Measurements from ENCODE around the gene FURIN. TPM values are rescaled to one million over a fixed set of nuclear protein-coding genes. Genes with fewer than 3 reads are reported as not detected.

Gene FURIN
- total and polyA plus RNA-seq, 9 of the 15 experiments (the other 6 are each of a cell fraction or from before 2014, with no cell fraction given) = 0.92 to 99.9 (median 34.8) TPM

DNA sequence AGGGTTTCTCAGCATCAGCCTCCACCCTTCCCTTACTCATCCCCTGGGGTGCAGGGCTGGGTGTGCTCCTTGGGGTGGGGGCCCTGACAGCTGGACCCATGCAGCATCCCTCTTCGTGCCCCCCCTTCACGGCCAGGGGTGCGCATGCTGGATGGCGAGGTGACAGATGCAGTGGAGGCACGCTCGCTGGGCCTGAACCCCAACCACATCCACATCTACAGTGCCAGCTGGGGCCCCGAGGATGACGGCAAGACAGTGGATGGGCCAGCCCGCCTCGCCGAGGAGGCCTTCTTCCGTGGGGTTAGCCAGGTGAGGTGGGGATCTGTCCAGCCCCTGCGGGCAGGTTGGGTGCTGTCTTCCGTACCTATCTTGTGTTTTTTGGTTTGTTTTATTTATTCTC, 9.6 kb downstream of the FURIN start (continued):
- TF ChIP-seq, protein P1, sequence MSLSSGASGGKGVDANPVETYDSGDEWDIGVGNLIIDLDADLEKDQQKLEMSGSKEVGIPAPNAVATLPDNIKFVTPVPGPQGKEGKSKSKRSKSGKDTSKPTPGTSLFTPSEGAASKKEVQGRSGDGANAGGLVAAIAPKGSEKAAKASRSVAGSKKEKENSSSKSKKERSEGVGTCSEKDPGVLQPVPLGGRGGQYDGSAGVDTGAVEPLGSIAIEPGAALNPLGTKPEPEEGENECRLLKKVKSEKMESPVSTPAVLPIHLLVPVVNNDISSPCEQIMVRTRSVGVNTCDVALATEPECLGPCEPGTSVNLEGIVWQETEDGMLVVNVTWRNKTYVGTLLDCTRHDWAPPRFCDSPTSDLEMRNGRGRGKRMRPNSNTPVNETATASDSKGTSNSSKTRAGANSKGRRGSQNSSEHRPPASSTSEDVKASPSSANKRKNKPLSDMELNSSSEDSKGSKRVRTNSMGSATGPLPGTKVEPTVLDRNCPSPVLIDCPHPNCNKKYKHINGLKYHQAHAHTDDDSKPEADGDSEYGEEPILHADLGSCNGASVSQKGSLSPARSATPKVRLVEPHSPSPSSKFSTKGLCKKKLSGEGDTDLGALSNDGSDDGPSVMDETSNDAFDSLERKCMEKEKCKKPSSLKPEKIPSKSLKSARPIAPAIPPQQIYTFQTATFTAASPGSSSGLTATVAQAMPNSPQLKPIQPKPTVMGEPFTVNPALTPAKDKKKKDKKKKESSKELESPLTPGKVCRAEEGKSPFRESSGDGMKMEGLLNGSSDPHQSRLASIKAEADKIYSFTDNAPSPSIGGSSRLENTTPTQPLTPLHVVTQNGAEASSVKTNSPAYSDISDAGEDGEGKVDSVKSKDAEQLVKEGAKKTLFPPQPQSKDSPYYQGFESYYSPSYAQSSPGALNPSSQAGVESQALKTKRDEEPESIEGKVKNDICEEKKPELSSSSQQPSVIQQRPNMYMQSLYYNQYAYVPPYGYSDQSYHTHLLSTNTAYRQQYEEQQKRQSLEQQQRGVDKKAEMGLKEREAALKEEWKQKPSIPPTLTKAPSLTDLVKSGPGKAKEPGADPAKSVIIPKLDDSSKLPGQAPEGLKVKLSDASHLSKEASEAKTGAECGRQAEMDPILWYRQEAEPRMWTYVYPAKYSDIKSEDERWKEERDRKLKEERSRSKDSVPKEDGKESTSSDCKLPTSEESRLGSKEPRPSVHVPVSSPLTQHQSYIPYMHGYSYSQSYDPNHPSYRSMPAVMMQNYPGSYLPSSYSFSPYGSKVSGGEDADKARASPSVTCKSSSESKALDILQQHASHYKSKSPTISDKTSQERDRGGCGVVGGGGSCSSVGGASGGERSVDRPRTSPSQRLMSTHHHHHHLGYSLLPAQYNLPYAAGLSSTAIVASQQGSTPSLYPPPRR (CRISPR knock-in tag; IDR thresholded peaks at IDR 0.05; ENCODE audit: borderline replicate concordance) = no peak

DNA sequence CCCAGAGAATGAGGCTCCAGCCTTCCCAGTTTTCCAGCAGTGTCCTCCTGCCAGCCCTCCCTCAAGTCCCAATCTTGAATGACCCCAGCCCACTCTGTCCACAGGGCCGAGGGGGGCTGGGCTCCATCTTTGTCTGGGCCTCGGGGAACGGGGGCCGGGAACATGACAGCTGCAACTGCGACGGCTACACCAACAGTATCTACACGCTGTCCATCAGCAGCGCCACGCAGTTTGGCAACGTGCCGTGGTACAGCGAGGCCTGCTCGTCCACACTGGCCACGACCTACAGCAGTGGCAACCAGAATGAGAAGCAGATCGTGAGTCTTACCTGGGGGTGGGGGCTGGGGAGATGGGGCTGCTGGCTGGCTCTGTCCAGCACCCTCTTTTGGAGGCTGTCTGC, 10.3 kb downstream of the FURIN start:
- H2AFZ ChIP-seq (ENCODE audit: low read depth, low read length) = no peak overlapping the region
- intact Hi-C loops (cut with micrococcal nuclease) = no loop called here
- no peak overlapping the region for H3K4me3 ChIP-seq
- H3K79me2 ChIP-seq (ENCODE audit: control insufficient read depth, insufficient read depth, low read length) = peaks cover 29% of the 10 kb centered on the region
- ATAC-seq (no peak), DNase-seq (ENCODE audit: extremely low read depth in 1 of 4, low spot score in 3 of 4) (peak in 1 of 4 experiments; percentile 14), FAIRE-seq (no peak)
- BruUV-seq (replicated peaks) = no TSS peak
- no peak overlapping the region for H3K9ac ChIP-seq (ENCODE audit: insufficient read depth in 1 of 2, low read depth in 2 of 2, low read length in 2 of 2)
- POLR2A ChIA-PET = no interaction called here
- in situ Hi-C loops (cut with MboI) = no loop called here
- no peaks in the 10 kb centered on the region for H3K9me3 ChIP-seq (replicated peaks; ENCODE audit: control insufficient read depth, insufficient read depth, low read depth, low read length)
- CTCF ChIA-PET (ENCODE audit: low intra/inter-chr PET ratio) = no interaction called here
- no peaks in the 10 kb centered on the region for H3K27me3 ChIP-seq (ENCODE audit: control insufficient read depth in 2 of 2, insufficient read depth in 2 of 2, low read length in 2 of 2)
- H3K36me3 ChIP-seq (ENCODE audit: control insufficient read depth, insufficient read depth, low read length) = peaks cover 97% of the 10 kb centered on the region
- no peak overlapping the region for H3K27ac ChIP-seq (ENCODE audit: extremely low read depth, low read depth, low read length)
- H3K9me1 ChIP-seq (ENCODE audit: control insufficient read depth, insufficient read depth, low read length) = peaks cover 3% of the 10 kb centered on the region
- peaks cover 15% of the 10 kb centered on the region; the same call in 1 of the 2 replicates for H4K20me1 ChIP-seq (replicated peaks; ENCODE audit: control insufficient read depth, insufficient read depth, low read length)
- WGBS (ENCODE audit: insufficient coverage, low coverage, missing lambda C conversion rate) = 90% methylated on average over 8 of the region's 15 CpGs
- no peak overlapping the region for H3K4me2 ChIP-seq (ENCODE audit: insufficient read depth, low read length)
- H3K4me1 ChIP-seq (replicated peaks in 1 of 2; ENCODE audit: control insufficient read depth in 2 of 2, insufficient read depth in 2 of 2, low read length in 2 of 2) = peaks cover 10 to 58% of the 10 kb centered on the region in 2 experiments
- TF ChIP-seq ZNF12 (CRISPR knock-in tag; IDR thresholded peaks at IDR 0.05) = no peak
- TF ChIP-seq HDAC6 (IDR thresholded peaks at IDR 0.05; ENCODE audit: low read depth, low read length) = no peak
- TF ChIP-seq YBX1 (IDR thresholded peaks at IDR 0.05) = no peak

All from K562 (cell line).